ENCODE measurements around the gene ABHD16A. TPM values are rescaled to one million over a fixed set of nuclear protein-coding genes. Genes with fewer than 3 reads are reported as not detected.

The ABHD16A gene
- total and polyA plus RNA-seq, 2 of the 13 experiments (the other 11 are each of a cell fraction or from before 2014, with no cell fraction given) = 43.5 to 45.4 TPM

DNA sequence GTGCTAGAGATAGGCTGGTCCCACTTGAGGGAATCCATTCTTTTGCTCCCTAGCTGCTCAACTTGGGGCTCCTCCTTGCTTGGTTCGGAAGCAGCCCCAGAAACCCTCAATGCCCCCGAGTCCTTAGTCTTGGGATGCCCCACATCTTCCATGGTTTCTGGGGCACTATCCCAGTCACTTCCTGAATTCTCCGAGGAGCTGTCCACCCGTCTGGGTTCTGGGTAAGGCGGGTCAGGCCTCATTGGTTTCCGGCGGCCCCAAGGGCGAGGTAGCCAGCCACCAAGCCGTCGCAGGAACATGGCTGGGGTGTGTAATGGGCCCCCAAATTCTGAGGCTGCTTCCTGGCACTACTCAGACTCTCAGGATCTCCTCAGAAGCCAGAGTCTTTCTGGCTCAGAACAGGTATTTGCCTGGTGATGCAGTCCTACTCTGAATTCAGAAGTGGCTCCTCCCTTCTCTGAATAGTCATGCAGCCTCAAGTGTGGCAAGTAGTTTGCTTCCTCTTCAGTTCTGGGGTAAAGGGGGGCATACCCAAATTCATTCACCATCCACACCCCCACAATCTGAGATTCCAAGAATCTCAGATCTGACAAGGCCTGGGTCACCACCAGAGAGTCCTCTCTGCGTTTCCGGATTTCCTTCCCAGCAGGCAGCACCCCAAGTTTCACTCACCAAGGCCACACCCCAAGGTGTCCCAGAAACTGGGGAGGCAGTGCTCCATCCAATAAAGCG lies 43.3 kb downstream of the ABHD16A start (continued):
- TF ChIP-seq MYPOP (CRISPR knock-in tag; IDR thresholded peaks at IDR 0.05) (no peak), ZNF616 (CRISPR knock-in tag; IDR thresholded peaks at IDR 0.05; ENCODE audit: low read depth) (no peak), ZNF850 (CRISPR knock-in tag; conservative IDR thresholded peaks at IDR 0.05) (no peak), NONO (IDR thresholded peaks at IDR 0.05) (no peak), NONO (CRISPR knock-in tag; conservative IDR thresholded peaks at IDR 0.05) (0 out of 2 replicates have a peak, but pooled peaks have one; percentile 4), PITX1 (CRISPR knock-in tag; IDR thresholded peaks at IDR 0.05) (no peak), NCOR1 (IDR thresholded peaks at IDR 0.05; ENCODE audit: borderline replicate concordance, low read length) (no peak), SMARCE1 (IDR thresholded peaks at IDR 0.05; ENCODE audit: borderline replicate concordance) (no peak), ZNF513 (CRISPR knock-in tag; conservative IDR thresholded peaks at IDR 0.05) (no peak), YEATS2 (CRISPR knock-in tag; IDR thresholded peaks at IDR 0.05; ENCODE audit: borderline replicate concordance) (no peak), ATM (IDR thresholded peaks at IDR 0.05; ENCODE audit: borderline replicate concordance) (no peak), ZSCAN31 (CRISPR knock-in tag; IDR thresholded peaks at IDR 0.05; ENCODE audit: low read depth) (no peak; the same call in 1 of the 2 replicates), ZFP41 (CRISPR knock-in tag; IDR thresholded peaks at IDR 0.05; ENCODE audit: borderline replicate concordance) (peak; percentile 38; the same call in 1 of the 2 replicates), ETV6 (CRISPR knock-in tag; conservative IDR thresholded peaks at IDR 0.05) (no peak), NFYB (CRISPR knock-in tag; IDR thresholded peaks at IDR 0.05) (no peak), NFKB2 (CRISPR knock-in tag; IDR thresholded peaks at IDR 0.05; ENCODE audit: borderline replicate concordance) (no peak), SRF (IDR thresholded peaks at IDR 0.05; ENCODE audit: low read depth, low read length) (no peak), KLF12 (CRISPR knock-in tag; IDR thresholded peaks at IDR 0.05; ENCODE audit: borderline replicate concordance) (no peak), ATF7 (IDR thresholded peaks at IDR 0.05) (no peak), ATF7 (CRISPR knock-in tag; IDR thresholded peaks at IDR 0.05) (no peak), HOXA9 (CRISPR knock-in tag; IDR thresholded peaks at IDR 0.05; ENCODE audit: borderline replicate concordance) (peak; percentile 16; the same call in 1 of the 2 replicates), ZBTB10 (CRISPR knock-in tag; IDR thresholded peaks at IDR 0.05; ENCODE audit: borderline replicate concordance) (0 out of 2 replicates have a peak, but pooled peaks have one; percentile 17)
- TF ChIP-seq, protein P1, sequence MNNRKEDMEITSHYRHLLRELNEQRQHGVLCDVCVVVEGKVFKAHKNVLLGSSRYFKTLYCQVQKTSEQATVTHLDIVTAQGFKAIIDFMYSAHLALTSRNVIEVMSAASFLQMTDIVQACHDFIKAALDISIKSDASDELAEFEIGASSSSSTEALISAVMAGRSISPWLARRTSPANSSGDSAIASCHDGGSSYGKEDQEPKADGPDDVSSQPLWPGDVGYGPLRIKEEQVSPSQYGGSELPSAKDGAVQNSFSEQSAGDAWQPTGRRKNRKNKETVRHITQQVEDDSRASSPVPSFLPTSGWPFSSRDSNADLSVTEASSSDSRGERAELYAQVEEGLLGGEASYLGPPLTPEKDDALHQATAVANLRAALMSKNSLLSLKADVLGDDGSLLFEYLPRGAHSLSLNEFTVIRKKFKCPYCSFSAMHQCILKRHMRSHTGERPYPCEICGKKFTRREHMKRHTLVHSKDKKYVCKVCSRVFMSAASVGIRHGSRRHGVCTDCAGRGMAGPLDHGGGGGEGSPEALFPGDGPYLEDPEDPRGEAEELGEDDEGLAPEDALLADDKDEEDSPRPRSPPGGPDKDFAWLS (CRISPR knock-in tag; IDR thresholded peaks at IDR 0.05; ENCODE audit: borderline replicate concordance) = no peak
